ENCODE results near the gene PRTG.
"Not testable (repeated sequence)": the region's sequence is repeated elsewhere in the genome, so short reads cannot be mapped to it uniquely, and the experiment has no call there.

Gene PRTG

GRCh38 chr15:55742927-55743728 is at the start of gene PRTG:
TSS of gene PRTG (minus strand) at chr15:55743152. CDS start at chr15:55742931, 221 bp downstream.
- DNase-seq (ENCODE audit: low read depth): no peak

GRCh38 chr15:55791551-55792400 is 48.8 kb upstream of the PRTG start:
- DNase-seq (ENCODE audit: low read depth): no peak

- DNase-seq (ENCODE audit: low read depth): peak; percentile 20
Observed at GRCh38 chr15:55789066-55789660, 46.2 kb upstream of the PRTG start.

GRCh38 chr15:55786341-55786740 is 43.4 kb upstream of the PRTG start:
- no peak for DNase-seq (ENCODE audit: low read depth)

- not testable (repeated sequence) for DNase-seq (ENCODE audit: low read depth)
Observed at GRCh38 chr15:55785593-55785992, 42.6 kb upstream of the PRTG start.

GRCh38 chr15:55784286-55784685 is 41.3 kb upstream of the PRTG start:
- no peak for DNase-seq (ENCODE audit: low read depth)

GRCh38 chr15:55782901-55783300 is 39.9 kb upstream of the PRTG start:
- DNase-seq (ENCODE audit: low read depth): no peak

- no peak for DNase-seq (ENCODE audit: low read depth)
Observed at GRCh38 chr15:55780292-55780691, 37.3 kb upstream of the PRTG start.

- DNase-seq (ENCODE audit: low read depth): no peak
Observed at GRCh38 chr15:55778932-55779331, 36.0 kb upstream of the PRTG start.

GRCh38 chr15:55775316-55775715 is 32.4 kb upstream of the PRTG start:
- DNase-seq (ENCODE audit: low read depth): no peak

- DNase-seq (ENCODE audit: low read depth): no peak
Observed at GRCh38 chr15:55774113-55774970, 31.4 kb upstream of the PRTG start.

GRCh38 chr15:55770806-55771205 is 27.9 kb upstream of the PRTG start:
- no peak for DNase-seq (ENCODE audit: low read depth)

- no peak for DNase-seq (ENCODE audit: low read depth)
Observed at GRCh38 chr15:55770261-55770660, 27.3 kb upstream of the PRTG start.

- no peak for DNase-seq (ENCODE audit: low read depth)
Observed at GRCh38 chr15:55768670-55769185, 25.8 kb upstream of the PRTG start.

- no peak for DNase-seq (ENCODE audit: low read depth)
Observed at GRCh38 chr15:55766676-55767075, 23.7 kb upstream of the PRTG start.

- DNase-seq (ENCODE audit: low read depth): no peak
Observed at GRCh38 chr15:55764398-55764797, 21.4 kb upstream of the PRTG start.

GRCh38 chr15:55758580-55758986 is 15.6 kb upstream of the PRTG start:
- no peak for DNase-seq (ENCODE audit: low read depth)

GRCh38 chr15:55753433-55753832 is 10.5 kb upstream of the PRTG start:
- DNase-seq (ENCODE audit: low read depth): not testable (repeated sequence)

- no peak for DNase-seq (ENCODE audit: low read depth)
Observed at GRCh38 chr15:55750706-55751105, 7.8 kb upstream of the PRTG start.

- no peak for DNase-seq (ENCODE audit: low read depth)
Observed at GRCh38 chr15:55743729-55744655, 1.0 kb upstream of the PRTG start.
